ENCODE measurements around the gene DIRAS1.
"Not testable (repeated sequence)": the region's sequence is repeated elsewhere in the genome, so short reads cannot be mapped to it uniquely, and the experiment has no call there.

DIRAS1 gene

GRCh38 chr19:2703691-2704216 is 17.4 kb downstream of the DIRAS1 start:
- no peak for DNase-seq

GRCh38 chr19:2703077-2703437 is 18.1 kb downstream of the DIRAS1 start:
- no peak for DNase-seq

GRCh38 chr19:2702170-2703076 is 18.7 kb downstream of the DIRAS1 start, which contains the start of gene GNG7:
Gene GNG7 (minus strand): TSS chr19:2702694. CDS start chr19:2520688, 182,006 bp downstream.
- peak; percentile 93 to 96 for DNase-seq

- no peak for DNase-seq
Measured at GRCh38 chr19:2701361-2702169, 19.6 kb downstream of the DIRAS1 start.

DNA sequence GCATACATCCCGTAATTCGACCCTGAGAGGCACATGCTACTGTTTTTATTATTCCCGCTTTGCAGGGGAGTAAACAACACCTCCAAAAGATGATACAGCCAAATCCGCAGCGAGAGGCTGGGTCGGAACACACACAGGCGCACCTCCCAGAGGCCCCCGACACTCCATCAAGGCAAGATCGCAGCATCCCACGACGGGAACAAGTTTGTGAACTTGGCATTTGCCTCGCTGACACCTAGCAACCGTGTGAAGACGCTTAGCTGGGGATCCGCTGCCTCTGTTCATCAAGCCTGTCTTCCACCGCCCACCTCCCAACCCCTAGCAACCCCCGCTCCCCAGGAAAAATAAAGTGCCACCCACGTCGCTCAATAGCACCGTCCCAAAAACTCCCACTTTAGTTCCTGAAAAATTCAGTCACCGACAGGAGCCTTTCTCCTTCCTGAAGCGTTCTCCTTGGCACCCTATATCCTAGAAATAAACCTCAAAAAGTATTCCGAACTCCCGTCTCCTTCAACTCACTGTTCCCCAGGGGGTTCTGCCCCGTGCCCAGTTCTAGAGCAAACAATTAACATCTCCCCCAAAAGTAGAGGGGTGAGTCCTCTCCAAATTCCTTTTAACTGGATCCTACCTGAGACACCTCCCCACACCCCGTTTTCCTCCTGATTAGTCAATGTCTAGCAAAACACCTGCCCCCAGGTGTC is 20.4 kb downstream of the DIRAS1 start:
- DNase-seq = peak in 1 of 2 donors; percentile 52

GRCh38 chr19:2699413-2700140 is 21.6 kb downstream of the DIRAS1 start:
- DNase-seq = no peak

DNA sequence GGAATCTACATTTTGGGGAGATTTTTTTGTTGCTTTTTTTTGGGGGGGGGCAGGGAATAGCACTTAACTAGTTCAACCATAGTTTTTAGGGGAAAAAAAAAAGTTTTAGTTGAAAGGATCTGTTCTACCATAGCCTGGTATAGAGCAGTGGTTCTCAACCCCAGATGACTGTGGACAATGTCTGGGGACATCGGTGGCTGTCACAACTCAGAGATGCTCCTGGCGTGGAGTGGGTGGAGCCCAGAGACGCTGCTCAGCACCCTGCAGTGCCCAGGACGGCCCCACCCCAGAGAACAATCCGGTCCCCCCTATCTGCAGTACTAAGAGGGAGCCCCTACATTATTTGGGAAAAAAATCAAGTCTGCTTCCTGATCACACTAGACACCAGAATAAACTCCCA is 27.0 kb downstream of the DIRAS1 start:
- no peak for DNase-seq

DNA sequence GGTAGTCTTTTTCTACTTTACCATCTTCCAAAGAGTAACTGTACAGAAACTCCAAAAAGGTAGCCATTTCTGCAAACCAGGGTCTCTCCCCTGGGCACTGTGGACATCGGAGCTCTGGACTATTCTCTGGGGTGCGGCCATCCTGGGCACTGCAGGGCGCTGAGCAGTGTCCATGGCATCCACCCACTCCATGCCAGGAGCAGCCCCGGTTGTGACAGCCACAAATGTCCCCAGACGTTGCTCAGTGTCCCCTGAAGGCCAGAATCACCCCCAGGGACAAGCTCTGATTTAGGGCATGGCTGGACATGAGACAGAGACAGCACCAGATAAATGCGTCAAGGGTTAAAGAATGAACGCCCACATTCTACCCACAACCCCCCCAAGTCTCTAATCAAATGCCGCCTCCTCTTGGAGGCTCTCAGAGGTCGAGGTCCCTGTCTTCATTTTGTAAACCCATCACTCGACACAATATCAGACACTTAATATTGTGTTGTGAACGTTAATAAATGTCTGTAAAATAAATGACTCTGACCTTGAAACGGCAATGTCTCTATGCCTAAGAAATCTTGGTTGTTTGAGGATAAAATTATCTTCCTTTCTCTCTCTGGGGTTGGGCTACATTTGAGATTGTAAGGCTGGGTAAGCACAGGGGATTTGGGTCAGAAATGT is 27.5 kb downstream of the DIRAS1 start:
- no peak for DNase-seq

DNA sequence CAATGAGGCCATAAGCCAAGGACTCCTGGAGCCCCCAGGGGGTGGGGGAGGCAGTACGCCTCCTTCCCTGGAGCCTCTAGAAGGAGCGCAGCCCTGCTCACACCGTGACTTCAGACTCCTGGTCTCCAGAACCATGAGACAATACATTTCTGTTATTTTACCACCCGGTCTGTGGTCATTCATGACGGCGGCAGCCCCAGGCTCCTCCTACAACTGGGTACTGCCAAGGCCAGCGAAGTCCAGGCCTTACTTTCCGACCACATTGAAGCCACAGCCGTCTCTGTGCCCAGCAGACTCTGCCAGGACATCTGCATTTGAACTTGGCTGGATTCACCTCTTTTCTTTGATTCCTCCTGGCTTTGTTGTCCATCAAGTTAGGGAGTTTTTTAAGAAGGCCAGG is 29.2 kb downstream of the DIRAS1 start:
- no peak for DNase-seq

DNA sequence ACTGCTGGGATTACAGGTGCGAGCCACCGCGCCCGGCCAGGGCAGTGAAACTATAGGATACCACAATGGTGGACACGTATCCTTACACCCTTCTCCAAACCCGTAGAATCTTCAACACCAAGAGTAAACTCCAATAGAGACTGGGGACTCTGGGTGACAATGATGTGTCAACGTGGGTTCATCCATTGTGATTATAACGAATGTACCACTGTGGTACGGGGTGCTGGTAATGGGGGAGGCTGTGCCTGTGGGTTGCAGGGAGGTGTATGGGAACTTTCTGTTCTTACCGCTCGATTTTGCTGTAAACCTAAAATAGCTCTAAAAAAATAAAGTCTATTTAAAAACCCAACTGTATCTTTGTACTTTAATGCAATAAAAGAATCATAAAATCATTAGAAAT is 30.3 kb downstream of the DIRAS1 start:
- no peak for DNase-seq

- DNase-seq = no peak
Measured at GRCh38 chr19:2686360-2686759, 34.8 kb downstream of the DIRAS1 start.

DNA sequence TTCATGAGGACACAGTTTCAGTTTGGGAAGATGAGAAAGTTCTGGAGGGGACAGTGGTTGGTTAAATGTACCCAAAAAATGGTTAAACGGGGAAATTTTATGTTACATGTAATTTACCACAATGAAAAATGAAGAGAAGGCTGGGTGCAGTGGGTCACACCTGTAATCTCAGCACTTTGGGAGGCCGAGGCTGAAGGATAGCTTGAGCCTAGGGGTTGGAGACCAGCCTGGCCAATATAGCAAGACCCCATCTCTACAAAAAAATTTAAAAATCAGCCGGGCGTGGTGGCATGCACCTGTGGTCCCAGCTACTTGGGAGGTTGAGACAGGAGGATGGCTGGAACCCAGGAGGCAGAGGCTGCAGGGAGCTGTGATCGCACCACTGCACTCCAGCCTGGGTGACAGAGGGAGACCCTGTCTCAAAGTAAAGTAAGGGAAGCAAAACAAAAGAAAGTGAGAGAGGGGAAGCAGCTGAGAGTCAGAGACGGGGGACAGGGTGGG is 35.9 kb downstream of the DIRAS1 start:
- DNase-seq = no peak

GRCh38 chr19:2683430-2684003 is 37.7 kb downstream of the DIRAS1 start:
- DNase-seq = no peak

DNA sequence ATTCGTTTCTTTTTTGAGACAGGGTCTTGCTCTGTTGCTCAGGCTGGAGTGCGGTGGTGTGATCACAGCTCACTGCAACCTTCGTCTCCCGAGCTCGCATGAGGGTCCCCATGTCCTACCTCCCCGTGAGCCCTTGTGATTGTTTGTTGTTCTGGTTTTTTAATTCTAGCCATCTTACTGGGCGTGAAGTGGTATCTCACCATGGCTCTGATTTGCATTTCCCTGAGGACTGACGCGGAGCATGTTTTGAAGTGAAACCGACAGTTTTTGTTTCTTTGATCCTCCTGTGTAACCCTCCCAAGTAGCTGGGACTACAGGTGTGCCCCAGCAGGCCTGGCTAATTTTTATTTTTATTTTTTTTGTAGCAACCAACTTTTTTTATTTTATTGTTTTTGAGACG is 40.4 kb downstream of the DIRAS1 start:
- no peak for DNase-seq

DNA sequence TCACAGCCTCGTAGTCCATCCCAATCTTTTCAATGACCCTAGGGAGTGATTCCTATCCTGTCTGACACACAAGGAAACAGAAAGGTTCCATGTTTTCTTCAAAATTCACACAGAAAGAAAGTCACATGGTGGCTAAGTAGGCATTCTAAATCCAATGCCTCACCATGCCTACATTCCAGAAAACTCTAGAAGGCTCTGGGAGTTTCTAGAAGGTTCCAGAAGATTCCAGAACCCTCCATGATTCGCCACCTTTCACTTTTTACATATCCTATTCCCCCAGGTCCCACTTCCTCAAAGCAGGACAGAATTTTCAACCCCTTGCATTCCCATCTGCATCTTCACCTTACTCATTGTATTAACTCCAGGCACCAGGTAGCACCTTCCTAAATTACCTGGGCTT is 41.7 kb downstream of the DIRAS1 start:
- DNase-seq = no peak

DNA sequence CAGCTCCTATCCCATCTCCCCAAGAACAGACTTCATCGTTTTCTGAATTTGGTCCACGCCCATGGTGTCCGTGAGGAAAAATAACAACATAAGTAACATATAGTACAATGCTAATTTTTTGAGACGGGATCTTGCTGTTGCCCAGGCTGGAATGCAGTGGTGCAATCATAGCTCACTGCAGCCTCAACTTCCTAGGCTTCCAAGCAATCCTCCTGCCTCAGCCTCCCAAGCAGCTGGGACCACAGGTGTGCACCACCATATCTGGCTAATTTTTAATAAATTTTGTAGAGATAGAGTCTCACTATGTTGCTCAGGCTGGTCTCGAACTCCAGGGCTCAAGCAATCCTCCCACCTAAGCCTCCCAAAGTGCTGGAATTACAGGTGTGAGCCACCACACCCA is 42.2 kb downstream of the DIRAS1 start:
- not testable (repeated sequence) for DNase-seq

GRCh38 chr19:2678044-2678671 is 43.0 kb downstream of the DIRAS1 start:
- DNase-seq = peak; percentile 74 to 90

GRCh38 chr19:2676823-2677222 is 44.3 kb downstream of the DIRAS1 start:
- DNase-seq = no peak

- no peak for DNase-seq
Measured at GRCh38 chr19:2675892-2676291, 45.3 kb downstream of the DIRAS1 start.

DNA sequence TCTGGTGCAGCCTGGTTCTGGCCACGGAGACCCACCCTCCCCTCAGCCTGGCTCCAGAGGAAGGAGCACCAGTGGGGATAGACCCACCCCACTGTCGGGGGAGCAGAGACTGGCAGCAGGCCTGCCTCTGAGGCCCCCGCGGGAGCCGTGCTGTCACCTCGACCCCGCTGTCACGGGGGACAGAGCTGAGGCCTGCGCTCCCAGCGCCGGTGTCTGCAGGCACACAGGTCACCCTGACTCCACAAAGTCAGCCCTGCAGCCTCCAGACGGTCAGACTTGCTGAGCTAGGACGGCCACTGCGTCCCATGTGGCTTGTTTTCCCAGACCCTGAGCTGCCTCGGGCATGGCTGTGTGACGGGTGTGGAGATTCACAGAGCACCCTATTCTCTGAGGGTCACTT is 51.0 kb downstream of the DIRAS1 start:
- DNase-seq = no peak

Data from inflammatory macrophage (primary cell).